Right ventricle myocardium superior (tissue), 1 donor: ENCODE data around the gene TSPAN9. TPM values are rescaled to one million over a fixed set of nuclear protein-coding genes. Genes with fewer than 3 reads are reported as not detected.
"Not testable (repeated sequence)": the region's sequence is repeated elsewhere in the genome, so short reads cannot be mapped to it uniquely, and the experiment has no call there.

Source experiments
- ATAC-seq: fragments of 200-7000 bp; cut with Tn5 transposase; one replicate; pipeline ENCODE4 v1.9.1; 2020; ENCODE audit warnings: mild to moderate bottlenecking; ENCODE audit not compliant: poor library complexity
- DNase-seq: peaks from one replicate; pipeline ENCODE4 v3.0.0-alpha.2; 2020
- intact Hi-C: fragments of 100-400 bp; cut with DNase I; formaldehyde crosslinking; loops from one replicate; pipeline ENCODE4 v1.11.2; 2022
- total RNA-seq: library from RNA; stranded (reverse); fragmentation: NEBNext Ultra II Directional; extraction: Animal tissue kit (Norgen Biotek cat#: 25700); gene quantifications from one replicate; pipeline ENCODE4 v1.2.1, GENCODE V29; 2021
- donor health status: DM: no; HTN: yes; CAD: no; lungs with severe emphysema.

The TSPAN9 gene
- total RNA-seq, 1 donor from 2014 or later: 156 TPM

- intact Hi-C loops, DNase-seq, ATAC-seq: not testable (repeated sequence)
These were observed 11.3 kb upstream of the TSPAN9 start for GRCh38 chr12:3065846-3066245.

DNA sequence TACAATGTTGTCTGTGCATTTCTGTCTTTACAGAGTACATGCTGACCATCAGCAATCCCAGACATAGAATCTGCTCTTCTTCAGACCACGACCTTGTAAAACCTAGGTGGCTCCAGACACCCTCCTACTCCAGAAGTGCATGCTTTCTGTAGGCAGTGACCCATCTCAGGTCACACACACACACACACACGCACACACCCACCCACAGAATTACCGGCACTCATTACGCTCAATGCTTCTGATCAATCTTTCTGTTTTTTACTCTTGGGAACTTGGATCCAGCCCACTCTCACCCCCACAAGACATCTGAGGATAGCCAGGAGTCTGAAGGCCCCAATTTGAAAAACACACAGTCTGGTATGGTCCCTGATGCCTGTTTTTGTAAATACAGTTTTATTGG lies 7.5 kb upstream of the TSPAN9 start:
- no peak for ATAC-seq
- intact Hi-C loops: loop anchor here (2.0 to 10.0 kb wide), 2 partner anchors 135 to 205 kb away; no protein-coding TSS in a partner anchor

GRCh38 chr12:3071107-3071506 lies 6.1 kb upstream of the TSPAN9 start:
- DNase-seq: no peak
- intact Hi-C loops: loop anchor here (2.0 to 10.0 kb wide), 2 partner anchors 134 to 204 kb away; no protein-coding TSS in a partner anchor
- peak; percentile 65 for ATAC-seq

More for the DNA sequence above, 7.5 kb upstream of the TSPAN9 start:
- DNase-seq: no peak

- no peak for ATAC-seq
- intact Hi-C loops: loop anchor here (2.0 to 10.0 kb wide), 2 partner anchors 133 to 203 kb away; no protein-coding TSS in a partner anchor
- DNase-seq: no peak
These were observed 5.5 kb upstream of the TSPAN9 start for GRCh38 chr12:3071710-3072109.

DNA sequence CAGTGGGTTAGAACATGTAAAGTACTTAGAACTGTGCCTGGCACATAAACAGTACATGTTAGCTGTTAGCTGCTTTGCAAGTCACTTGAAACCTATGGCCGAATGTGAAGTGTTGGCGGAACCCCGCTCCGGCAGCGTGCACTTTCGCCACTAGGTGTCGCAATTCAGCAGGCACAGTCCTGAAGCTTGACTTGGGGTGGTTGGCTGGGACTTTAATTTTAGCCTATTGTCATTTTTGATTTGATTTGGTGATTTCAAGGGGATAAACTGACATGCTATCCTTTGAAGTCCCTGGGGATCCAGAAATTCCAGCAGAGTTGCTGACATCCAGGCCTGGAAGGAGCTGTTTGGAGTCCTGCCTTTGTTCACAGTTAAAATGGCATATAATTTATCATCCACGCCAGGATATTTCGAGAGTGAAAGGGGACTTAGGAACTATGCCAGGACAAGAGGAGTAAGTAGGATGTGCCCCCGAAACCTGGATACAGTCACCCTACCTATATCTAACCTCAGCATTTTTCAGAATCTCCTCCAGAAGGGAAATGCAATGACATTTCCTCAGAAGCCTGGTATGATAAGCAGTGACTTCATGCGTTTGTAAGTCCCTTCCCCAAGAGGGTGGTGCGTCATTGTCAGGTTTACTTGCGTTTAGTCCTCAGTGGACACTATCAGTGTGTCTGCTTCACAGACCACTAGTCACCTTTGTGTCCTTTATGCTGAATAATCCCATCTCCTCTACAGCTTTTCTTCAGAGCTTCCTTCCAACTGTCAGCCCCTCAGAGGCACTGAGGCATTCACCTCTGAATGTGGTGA lies 3.5 kb upstream of the TSPAN9 start:
- DNase-seq: peak; percentile 86
- intact Hi-C loops: loop anchor here (10.0 kb wide), 1 partner anchor 131 kb away; no protein-coding TSS in a partner anchor
- peak; percentile 40 for ATAC-seq

GRCh38 chr12:3075315-3075714 lies 1.9 kb upstream of the TSPAN9 start:
- DNase-seq (no peak), ATAC-seq (no peak)
- intact Hi-C loops: loop anchor here (10.0 kb wide), 1 partner anchor 129 kb away; no protein-coding TSS in a partner anchor

- peak; percentile 65 for DNase-seq
- intact Hi-C loops: loop anchor here (10.0 kb wide), 1 partner anchor 127 kb away; no protein-coding TSS in a partner anchor
- peak; percentile 27 for ATAC-seq
These were observed 448 bp downstream of the TSPAN9 start for GRCh38 chr12:3077572-3078081.

- DNase-seq (no peak), ATAC-seq (no peak)
- intact Hi-C loops: loop anchor here (10.0 kb wide), 1 partner anchor 127 kb away; no protein-coding TSS in a partner anchor
These were observed 1.1 kb downstream of the TSPAN9 start for GRCh38 chr12:3078086-3078820.

DNA sequence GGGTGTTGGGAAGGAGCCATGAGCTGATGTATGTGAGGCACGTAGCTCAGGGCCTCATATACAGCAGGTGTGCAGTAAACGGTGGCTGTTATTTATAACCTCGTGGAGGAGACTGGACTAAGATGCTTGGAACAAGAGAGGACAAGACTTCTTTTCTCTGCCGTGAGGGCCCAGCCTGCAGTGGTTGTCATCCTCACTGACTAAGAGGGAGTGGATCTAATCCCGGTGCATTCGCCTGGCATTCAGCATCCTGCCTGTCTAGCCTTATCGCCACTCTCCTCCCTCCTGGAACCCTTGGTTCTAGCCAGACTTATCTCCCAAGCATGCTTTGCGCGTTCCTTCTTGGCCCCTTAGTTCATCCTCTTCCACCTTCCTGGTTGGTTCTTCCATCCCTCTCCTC lies 3.9 kb downstream of the TSPAN9 start:
- intact Hi-C loops: no loop called here
- ATAC-seq (no peak), DNase-seq (no peak)

GRCh38 chr12:3081886-3082285 lies 4.7 kb downstream of the TSPAN9 start:
- DNase-seq (no peak), ATAC-seq (no peak)
- intact Hi-C loops: no loop called here

DNA sequence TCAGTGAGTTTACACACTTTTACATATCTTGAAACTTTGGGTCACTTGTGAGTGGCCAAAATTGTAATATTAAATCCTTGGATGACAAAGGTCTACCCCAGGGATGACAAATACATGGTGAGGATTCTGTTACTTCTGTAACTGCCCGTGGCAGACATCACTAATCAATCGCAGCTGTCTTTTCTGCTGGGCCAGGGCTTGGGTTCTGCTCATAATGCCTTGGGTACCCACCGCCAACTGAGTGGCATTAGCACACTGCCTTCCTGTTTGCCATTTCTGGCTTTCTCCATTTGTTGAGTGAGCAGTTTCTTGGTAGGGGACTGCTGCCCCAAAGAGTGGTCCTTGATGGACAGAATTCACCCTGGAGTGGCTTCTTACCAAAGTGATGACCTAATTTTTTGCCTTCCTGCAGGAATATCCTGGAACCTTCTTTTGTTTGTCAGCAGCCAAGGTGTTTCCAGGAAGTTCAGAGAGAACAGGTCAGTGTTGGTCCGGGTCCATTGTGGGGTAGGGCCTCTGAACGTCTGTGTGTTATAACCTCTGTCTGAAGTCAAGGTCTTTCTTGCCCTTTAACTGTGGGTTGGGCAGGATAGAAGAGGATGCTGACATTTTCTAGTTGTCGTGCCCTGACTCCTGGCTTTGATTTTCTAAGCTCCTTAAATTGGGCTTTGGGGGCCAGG lies 6.2 kb downstream of the TSPAN9 start:
- DNase-seq (no peak), ATAC-seq (peak; percentile 8)
- intact Hi-C loops: no loop called here

- intact Hi-C loops: no loop called here
- peak; percentile 55 for ATAC-seq
- no peak for DNase-seq
These were observed 6.8 kb downstream of the TSPAN9 start for GRCh38 chr12:3083921-3084347.

DNA sequence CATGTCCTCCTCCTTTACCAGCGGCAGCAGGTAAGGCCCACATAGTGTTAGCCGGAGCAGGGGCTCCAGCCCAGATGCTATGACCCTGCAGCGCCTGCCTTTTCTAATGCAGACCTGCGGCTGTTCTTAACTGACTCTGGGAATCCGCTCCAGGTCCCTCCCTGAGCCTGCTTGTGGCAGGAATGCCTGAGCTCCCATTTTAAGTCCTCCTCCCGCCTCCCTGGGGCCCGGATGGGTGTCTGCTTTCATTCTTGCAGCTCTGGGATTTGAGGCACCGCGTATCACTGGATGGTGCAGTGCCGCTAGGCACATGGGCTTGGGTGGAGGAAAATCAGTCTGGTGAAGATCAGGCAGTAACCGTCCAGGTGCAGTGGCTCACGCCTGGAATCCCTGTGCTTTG lies 7.6 kb downstream of the TSPAN9 start:
- intact Hi-C loops: loop anchor here (5.0 kb wide), 1 partner anchor 38 kb away; no protein-coding TSS in a partner anchor
- ATAC-seq: peak; percentile 61

DNA sequence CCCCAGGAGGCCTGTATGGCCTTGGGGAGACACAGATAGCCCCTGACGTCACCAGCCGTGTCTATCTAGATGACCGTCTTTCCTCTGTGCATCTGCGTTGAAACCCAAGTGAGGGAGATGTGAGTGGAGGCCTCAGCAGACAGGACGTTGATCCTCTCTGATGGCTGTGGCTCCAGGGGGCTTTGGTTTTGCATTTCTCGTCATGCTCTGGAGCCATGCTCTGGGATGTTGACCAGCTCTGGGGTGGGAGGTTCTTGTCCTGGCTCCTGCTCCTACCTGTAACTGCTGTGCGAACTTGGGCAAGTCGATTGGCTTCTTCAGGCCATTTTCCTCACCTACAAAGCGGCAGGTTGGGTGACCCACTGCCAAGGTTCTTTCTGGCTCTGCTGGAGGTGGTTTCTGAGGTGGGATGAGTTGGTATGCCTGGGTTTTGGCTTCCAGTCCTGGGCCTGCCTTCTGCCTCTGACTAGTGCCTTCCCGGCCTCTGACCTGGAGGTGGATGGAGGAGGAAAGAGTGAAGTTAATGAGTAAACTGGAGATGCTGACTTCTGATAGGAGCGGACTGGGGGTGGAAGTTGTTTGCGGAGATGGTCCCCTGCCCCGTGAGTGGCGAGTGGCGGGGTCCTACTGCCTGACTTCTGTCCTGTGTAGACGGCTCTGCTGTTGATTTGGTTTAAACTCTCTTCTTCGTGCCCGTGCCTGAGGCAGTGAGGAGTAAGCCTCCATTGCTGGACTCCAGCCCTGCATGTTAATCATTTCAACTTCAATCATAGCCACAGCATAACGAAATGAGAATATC lies 8.4 kb downstream of the TSPAN9 start:
- intact Hi-C loops: loop anchor here (5.0 kb wide), 1 partner anchor 37 kb away; no protein-coding TSS in a partner anchor
- ATAC-seq: no peak
- DNase-seq: no peak

More for the DNA sequence above, 7.6 kb downstream of the TSPAN9 start:
- DNase-seq: peak; percentile 50

DNA sequence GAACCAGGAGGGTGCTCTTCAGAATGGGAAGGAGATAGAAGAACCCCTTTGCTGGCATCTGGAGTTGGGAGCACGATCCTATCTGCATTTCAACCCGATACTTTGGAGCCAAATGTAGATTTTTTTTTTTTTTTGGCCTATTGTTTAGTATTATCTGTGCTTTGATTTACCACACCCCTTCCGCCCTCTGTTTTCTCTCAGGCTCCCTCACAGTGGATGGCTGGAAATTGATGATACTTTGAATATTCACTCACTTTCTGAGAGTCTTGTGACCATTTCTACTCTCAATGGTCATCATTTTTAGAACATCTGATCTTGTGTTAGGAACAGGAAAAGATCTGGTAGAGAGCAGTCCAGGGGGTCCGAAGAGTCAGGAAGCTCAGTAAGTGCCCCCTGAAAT lies 9.0 kb downstream of the TSPAN9 start:
- ATAC-seq: no peak
- intact Hi-C loops: loop anchor here (5.0 kb wide), 1 partner anchor 36 kb away; no protein-coding TSS in a partner anchor

DNA sequence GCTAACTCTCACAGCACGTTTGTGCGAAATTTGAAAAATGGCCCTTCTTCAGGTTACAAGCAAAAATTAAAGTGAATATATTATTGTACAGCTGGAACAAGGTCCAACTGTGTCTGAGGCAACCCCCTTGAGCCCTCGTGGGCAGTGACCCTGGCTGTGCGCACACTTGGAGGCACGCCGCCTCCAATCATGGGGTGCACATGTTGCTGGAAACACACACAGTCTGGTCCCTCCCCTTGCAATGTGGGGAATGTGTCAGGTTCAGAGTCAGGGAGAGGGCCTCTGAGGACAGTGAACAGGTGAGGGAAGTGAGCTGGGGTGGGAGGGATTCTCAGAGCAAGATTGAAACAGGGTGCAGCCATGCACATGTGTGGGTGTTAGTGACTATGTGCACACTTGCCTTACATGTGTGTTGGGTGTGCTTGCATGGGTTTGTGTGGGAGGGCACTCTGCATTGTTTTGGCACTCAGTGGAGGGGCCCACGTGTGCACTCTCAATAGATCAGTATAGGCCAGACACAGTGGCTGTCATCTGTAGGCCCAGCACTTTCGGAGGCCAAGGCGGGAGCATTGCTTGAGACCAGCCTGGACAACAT lies 9.6 kb downstream of the TSPAN9 start:
- ATAC-seq: no peak
- DNase-seq: no peak
- intact Hi-C loops: loop anchor here (5.0 kb wide), 1 partner anchor 35 kb away; no protein-coding TSS in a partner anchor

More for the DNA sequence above, 9.0 kb downstream of the TSPAN9 start:
- DNase-seq: no peak
